ENCODE measurements around the gene FEZ2. TPM values are rescaled to one million over a fixed set of nuclear protein-coding genes. Genes with fewer than 3 reads are reported as not detected.

Gene FEZ2
- total and polyA plus RNA-seq, 2 experiments from 2014 or later, result 28.0 to 32.9 TPM

DNA sequence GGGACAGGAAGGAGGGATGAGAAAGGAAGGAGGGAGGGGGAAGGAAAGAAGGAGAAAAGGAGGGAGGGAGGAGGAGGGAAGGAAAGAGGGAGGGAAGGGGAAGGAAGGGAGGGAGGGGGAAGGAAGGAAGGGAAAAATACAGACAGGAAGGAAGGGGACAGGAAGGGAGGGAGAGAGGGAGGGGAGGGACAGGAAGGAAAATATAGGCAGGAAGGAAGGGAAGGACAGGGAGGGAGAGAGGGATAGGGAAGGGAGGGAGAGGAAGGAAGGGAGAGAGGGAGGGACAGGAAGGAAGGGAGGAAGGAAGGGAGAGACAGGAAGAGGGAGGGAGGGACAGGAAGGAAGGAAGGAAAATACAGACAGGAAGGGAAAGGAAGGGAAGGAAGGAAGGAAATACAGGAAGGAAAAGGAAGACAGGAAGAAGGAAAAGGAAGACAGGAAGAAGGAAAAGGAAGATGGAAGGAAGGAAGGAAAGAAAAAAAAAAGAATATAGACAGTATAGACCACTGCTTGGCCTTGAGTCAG lies 63.6 kb downstream of the FEZ2 start:
- H3K27ac Mint-ChIP-seq, result no peak overlapping the region
- no peak overlapping the region for H3K4me3 Mint-ChIP-seq
- Histone ChIP-seq H3K4me2 (no peak overlapping the region), H3K27me3 (ENCODE audit: insufficient read depth) (no peaks in the 10 kb centered on the region), H3K9me2 (ENCODE audit: insufficient read depth) (no peaks in the 10 kb centered on the region; the same call in 1 of the 2 replicates), H3F3A (replicated peaks; ENCODE audit: low read depth) (no peaks in the 10 kb centered on the region), H3K4me1 (ENCODE audit: insufficient read depth) (no peaks in the 10 kb centered on the region; the same call in 1 of the 2 replicates), H3K4me3 (no peak overlapping the region), H3K79me2 (replicated peaks; ENCODE audit: insufficient read depth) (0 out of 2 replicates have a peak, but pooled peaks cover 4% of the 10 kb centered on the region), H3K27ac (ENCODE audit: low read depth) (no peak overlapping the region), H4K20me1 (replicated peaks; ENCODE audit: insufficient read depth) (peaks cover 6% of the 10 kb centered on the region), H2AFZ (no peak overlapping the region), H3K36me3 (ENCODE audit: insufficient read depth) (peaks cover 3% of the 10 kb centered on the region; the same call in 1 of the 2 replicates)
- peaks cover 13% of the 10 kb centered on the region; the same call in 2 of the 3 replicates for H3K4me1 Mint-ChIP-seq
- TF ChIP-seq CTCF (conservative IDR thresholded peaks at IDR 0.05; ENCODE audit: low read depth in 2 of 2), result no peak
- no peak for TF ChIP-seq ETS1 (IDR thresholded peaks at IDR 0.05)
- TF ChIP-seq, protein P1, sequence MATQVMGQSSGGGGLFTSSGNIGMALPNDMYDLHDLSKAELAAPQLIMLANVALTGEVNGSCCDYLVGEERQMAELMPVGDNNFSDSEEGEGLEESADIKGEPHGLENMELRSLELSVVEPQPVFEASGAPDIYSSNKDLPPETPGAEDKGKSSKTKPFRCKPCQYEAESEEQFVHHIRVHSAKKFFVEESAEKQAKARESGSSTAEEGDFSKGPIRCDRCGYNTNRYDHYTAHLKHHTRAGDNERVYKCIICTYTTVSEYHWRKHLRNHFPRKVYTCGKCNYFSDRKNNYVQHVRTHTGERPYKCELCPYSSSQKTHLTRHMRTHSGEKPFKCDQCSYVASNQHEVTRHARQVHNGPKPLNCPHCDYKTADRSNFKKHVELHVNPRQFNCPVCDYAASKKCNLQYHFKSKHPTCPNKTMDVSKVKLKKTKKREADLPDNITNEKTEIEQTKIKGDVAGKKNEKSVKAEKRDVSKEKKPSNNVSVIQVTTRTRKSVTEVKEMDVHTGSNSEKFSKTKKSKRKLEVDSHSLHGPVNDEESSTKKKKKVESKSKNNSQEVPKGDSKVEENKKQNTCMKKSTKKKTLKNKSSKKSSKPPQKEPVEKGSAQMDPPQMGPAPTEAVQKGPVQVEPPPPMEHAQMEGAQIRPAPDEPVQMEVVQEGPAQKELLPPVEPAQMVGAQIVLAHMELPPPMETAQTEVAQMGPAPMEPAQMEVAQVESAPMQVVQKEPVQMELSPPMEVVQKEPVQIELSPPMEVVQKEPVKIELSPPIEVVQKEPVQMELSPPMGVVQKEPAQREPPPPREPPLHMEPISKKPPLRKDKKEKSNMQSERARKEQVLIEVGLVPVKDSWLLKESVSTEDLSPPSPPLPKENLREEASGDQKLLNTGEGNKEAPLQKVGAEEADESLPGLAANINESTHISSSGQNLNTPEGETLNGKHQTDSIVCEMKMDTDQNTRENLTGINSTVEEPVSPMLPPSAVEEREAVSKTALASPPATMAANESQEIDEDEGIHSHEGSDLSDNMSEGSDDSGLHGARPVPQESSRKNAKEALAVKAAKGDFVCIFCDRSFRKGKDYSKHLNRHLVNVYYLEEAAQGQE (IDR thresholded peaks at IDR 0.05; ENCODE audit: unreplicated experiment), result no peak
- TF ChIP-seq ZNF114 (CRISPR knock-in tag; IDR thresholded peaks at IDR 0.05), result no peak
- no peak for TF ChIP-seq STAT1 (IDR thresholded peaks at IDR 0.05; ENCODE audit: unreplicated experiment)
- TF ChIP-seq EZH2phosphoT487 (IDR thresholded peaks at IDR 0.05; ENCODE audit: unreplicated experiment), result no peak
- TF ChIP-seq NANOG (IDR thresholded peaks at IDR 0.05; ENCODE audit: borderline replicate concordance), result no peak
- TF ChIP-seq JUNB (IDR thresholded peaks at IDR 0.05; ENCODE audit: unreplicated experiment), result no peak
- TF ChIP-seq, protein P2, sequence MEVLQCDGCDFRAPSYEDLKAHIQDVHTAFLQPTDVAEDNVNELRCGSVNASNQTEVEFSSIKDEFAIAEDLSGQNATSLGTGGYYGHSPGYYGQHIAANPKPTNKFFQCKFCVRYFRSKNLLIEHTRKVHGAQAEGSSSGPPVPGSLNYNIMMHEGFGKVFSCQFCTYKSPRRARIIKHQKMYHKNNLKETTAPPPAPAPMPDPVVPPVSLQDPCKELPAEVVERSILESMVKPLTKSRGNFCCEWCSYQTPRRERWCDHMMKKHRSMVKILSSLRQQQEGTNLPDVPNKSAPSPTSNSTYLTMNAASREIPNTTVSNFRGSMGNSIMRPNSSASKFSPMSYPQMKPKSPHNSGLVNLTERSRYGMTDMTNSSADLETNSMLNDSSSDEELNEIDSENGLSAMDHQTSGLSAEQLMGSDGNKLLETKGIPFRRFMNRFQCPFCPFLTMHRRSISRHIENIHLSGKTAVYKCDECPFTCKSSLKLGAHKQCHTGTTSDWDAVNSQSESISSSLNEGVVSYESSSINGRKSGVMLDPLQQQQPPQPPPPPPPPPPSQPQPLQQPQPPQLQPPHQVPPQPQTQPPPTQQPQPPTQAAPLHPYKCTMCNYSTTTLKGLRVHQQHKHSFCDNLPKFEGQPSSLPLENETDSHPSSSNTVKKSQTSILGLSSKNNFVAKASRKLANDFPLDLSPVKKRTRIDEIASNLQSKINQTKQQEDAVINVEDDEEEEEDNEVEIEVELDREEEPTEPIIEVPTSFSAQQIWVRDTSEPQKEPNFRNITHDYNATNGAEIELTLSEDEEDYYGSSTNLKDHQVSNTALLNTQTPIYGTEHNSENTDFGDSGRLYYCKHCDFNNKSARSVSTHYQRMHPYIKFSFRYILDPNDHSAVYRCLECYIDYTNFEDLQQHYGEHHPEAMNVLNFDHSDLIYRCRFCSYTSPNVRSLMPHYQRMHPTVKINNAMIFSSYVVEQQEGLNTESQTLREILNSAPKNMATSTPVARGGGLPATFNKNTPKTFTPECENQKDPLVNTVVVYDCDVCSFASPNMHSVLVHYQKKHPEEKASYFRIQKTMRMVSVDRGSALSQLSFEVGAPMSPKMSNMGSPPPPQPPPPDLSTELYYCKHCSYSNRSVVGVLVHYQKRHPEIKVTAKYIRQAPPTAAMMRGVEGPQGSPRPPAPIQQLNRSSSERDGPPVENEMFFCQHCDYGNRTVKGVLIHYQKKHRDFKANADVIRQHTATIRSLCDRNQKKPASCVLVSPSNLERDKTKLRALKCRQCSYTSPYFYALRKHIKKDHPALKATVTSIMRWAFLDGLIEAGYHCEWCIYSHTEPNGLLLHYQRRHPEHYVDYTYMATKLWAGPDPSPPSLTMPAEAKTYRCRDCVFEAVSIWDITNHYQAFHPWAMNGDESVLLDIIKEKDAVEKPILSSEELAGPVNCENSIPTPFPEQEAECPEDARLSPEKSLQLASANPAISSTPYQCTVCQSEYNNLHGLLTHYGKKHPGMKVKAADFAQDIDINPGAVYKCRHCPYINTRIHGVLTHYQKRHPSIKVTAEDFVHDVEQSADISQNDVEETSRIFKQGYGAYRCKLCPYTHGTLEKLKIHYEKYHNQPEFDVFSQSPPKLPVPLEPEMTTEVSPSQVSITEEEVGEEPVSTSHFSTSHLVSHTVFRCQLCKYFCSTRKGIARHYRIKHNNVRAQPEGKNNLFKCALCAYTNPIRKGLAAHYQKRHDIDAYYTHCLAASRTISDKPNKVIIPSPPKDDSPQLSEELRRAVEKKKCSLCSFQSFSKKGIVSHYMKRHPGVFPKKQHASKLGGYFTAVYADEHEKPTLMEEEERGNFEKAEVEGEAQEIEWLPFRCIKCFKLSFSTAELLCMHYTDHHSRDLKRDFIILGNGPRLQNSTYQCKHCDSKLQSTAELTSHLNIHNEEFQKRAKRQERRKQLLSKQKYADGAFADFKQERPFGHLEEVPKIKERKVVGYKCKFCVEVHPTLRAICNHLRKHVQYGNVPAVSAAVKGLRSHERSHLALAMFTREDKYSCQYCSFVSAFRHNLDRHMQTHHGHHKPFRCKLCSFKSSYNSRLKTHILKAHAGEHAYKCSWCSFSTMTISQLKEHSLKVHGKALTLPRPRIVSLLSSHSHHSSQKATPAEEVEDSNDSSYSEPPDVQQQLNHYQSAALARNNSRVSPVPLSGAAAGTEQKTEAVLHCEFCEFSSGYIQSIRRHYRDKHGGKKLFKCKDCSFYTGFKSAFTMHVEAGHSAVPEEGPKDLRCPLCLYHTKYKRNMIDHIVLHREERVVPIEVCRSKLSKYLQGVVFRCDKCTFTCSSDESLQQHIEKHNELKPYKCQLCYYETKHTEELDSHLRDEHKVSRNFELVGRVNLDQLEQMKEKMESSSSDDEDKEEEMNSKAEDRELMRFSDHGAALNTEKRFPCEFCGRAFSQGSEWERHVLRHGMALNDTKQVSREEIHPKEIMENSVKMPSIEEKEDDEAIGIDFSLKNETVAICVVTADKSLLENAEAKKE (CRISPR knock-in tag; IDR thresholded peaks at IDR 0.05), result no peak
- no peak for TF ChIP-seq CREB1 (CRISPR knock-in tag; IDR thresholded peaks at IDR 0.05; ENCODE audit: low read depth)
- no peak for TF ChIP-seq POLR2AphosphoS5 (IDR thresholded peaks at IDR 0.05; ENCODE audit: low read depth)
- TF ChIP-seq ZNF331 (CRISPR knock-in tag; IDR thresholded peaks at IDR 0.05; ENCODE audit: low read depth), result no peak
- TF ChIP-seq EZH2 (IDR thresholded peaks at IDR 0.05; ENCODE audit: low read depth, unreplicated experiment), result no peak
- peaks cover 29% of the 10 kb centered on the region for H3K36me3 Mint-ChIP-seq (ENCODE audit: low read depth)
- no peak for ATAC-seq
- H3K27me3 Mint-ChIP-seq (ENCODE audit: insufficient read depth, low read depth, poor library complexity), result peaks cover 2% of the 10 kb centered on the region
- DNase-seq (ENCODE audit: low spot score), result no peak
- no peaks in the 10 kb centered on the region for H3K9me3 Mint-ChIP-seq

All from GM23338 (cell line).